Prostate gland (tissue), 2 donors: Measurements from ENCODE around the gene CST3.

Experiments used
- CTCF ChIP-seq, 4 experiments: fragments of 200-600 bp in 2 of 4; fragments of 450-650 bp in 2 of 4; sonication (generic) in 2 of 4; IDR thresholded peaks; 1 replicate in 3 of 4; 2 replicates in 1 of 4; pipeline ENCODE4 v1.5.1; 2016 to 2019; ENCODE audit warnings: antibody characterized with exemption in 4 of 4, mild to moderate bottlenecking in 2 of 4, moderate library complexity in 2 of 4
- POLR2A ChIP-seq: fragments of 450-650 bp; IDR thresholded peaks from one replicate; pipeline ENCODE4 v1.6.1; 2016; ENCODE audit warnings: antibody characterized with exemption, mild to moderate bottlenecking
- POLR2AphosphoS5 ChIP-seq: sonication (generic); formaldehyde crosslinking; IDR thresholded peaks from one replicate; pipeline ENCODE4 v1.6.1; 2017; ENCODE audit warnings: antibody characterized with exemption

- TF ChIP-seq CTCF (IDR thresholded peaks at IDR 0.05) (no peak), POLR2AphosphoS5 (no peak), POLR2A (no peak)
Measured at GRCh38 chr20:23584434-23585199, 53.1 kb downstream of the CST3 start.
